Measurements from ENCODE around the gene DNAJC6. TPM values are rescaled to one million over a fixed set of nuclear protein-coding genes. Genes with fewer than 3 reads are reported as not detected.

The DNAJC6 gene
- total RNA-seq, 4 donors from 2014 or later: 2.8 to 9.2 (median 5.3) TPM

DNA sequence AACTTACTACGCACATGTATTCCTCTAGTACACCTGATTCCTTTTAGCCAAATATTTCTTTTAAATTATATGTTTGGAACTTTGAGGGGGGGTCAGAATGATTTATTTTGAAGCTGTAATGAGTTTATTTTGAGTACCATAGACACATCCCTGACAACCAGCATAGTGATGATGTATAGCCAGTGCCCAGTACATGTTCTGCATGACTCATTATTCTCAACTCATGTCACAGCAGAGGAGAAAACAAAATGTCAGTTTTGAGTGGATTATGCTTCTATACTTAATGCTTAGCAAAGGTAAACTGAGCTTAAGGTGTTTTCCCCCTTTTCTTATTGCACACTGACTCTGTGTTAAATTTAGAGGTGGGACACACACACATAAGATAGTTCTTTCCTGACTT, 88.7 kb downstream of the DNAJC6 start:
- no peaks in the 10 kb centered on the region for H3K9me3 ChIP-seq
- no peak overlapping the region for H3K27ac ChIP-seq
- intact Hi-C loops (cut with DNase I): no loop called here
- TF ChIP-seq POLR2A (IDR thresholded peaks at IDR 0.05): no peak
- TF ChIP-seq, protein P1, sequence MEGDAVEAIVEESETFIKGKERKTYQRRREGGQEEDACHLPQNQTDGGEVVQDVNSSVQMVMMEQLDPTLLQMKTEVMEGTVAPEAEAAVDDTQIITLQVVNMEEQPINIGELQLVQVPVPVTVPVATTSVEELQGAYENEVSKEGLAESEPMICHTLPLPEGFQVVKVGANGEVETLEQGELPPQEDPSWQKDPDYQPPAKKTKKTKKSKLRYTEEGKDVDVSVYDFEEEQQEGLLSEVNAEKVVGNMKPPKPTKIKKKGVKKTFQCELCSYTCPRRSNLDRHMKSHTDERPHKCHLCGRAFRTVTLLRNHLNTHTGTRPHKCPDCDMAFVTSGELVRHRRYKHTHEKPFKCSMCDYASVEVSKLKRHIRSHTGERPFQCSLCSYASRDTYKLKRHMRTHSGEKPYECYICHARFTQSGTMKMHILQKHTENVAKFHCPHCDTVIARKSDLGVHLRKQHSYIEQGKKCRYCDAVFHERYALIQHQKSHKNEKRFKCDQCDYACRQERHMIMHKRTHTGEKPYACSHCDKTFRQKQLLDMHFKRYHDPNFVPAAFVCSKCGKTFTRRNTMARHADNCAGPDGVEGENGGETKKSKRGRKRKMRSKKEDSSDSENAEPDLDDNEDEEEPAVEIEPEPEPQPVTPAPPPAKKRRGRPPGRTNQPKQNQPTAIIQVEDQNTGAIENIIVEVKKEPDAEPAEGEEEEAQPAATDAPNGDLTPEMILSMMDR (IDR thresholded peaks at IDR 0.05): no peak
- no peaks in the 10 kb centered on the region for H3K27me3 ChIP-seq
- no peaks in the 10 kb centered on the region for H3K36me3 ChIP-seq
- no peak for DNase-seq
- WGBS, 2 donors: 97 to 100% methylated on average over 1 of the region's 1 CpG
- H3K4me1 ChIP-seq: no peaks in the 10 kb centered on the region
- no peak overlapping the region for H3K4me3 ChIP-seq (replicated peaks in 1 of 3)

DNA sequence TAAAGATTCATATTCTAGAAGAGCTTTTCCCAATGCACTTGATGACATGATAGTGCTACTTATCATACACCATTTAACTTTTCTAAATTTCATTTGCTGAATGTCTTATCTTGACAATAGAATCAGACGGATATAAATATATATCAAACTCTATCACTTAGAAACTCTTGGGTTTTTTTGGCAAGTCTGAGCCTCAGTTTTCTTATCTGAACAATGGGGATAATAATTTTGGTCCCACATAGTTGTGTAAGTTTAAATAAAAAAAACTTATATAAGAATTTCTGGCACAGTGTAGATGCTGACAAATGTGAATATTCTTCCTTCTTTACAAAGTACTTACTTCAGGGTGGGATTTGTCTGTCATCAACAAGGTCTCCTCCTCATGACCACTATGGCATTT, 89.7 kb downstream of the DNAJC6 start:
- H3K9me3 ChIP-seq: no peaks in the 10 kb centered on the region
- H3K36me3 ChIP-seq: no peaks in the 10 kb centered on the region
- TF ChIP-seq, protein P1 (IDR thresholded peaks at IDR 0.05): no peak
- no peak for TF ChIP-seq POLR2A (IDR thresholded peaks at IDR 0.05)
- no peaks in the 10 kb centered on the region for H3K4me1 ChIP-seq
- H3K4me3 ChIP-seq (replicated peaks in 1 of 3): no peak overlapping the region
- no peaks in the 10 kb centered on the region for H3K27me3 ChIP-seq
- H3K27ac ChIP-seq: no peak overlapping the region
- 95 to 96% methylated on average over 1 of the region's 1 CpG for WGBS, 2 donors
- intact Hi-C loops (cut with DNase I): no loop called here
- DNase-seq: no peak

- WGBS, 2 donors: 89 to 94% methylated on average over 3 of the region's 3 CpGs
- no peaks in the 10 kb centered on the region for H3K36me3 ChIP-seq
- H3K9me3 ChIP-seq: no peaks in the 10 kb centered on the region
- no peaks in the 10 kb centered on the region for H3K4me1 ChIP-seq
- DNase-seq: no peak
- TF ChIP-seq POLR2A (IDR thresholded peaks at IDR 0.05): no peak
- TF ChIP-seq, protein P1 (IDR thresholded peaks at IDR 0.05): no peak
- H3K27me3 ChIP-seq: no peaks in the 10 kb centered on the region
- intact Hi-C loops (cut with DNase I): no loop called here
- H3K27ac ChIP-seq: no peak overlapping the region
- H3K4me3 ChIP-seq (replicated peaks in 1 of 3): no peak overlapping the region
Measured at GRCh38 chr1:65401612-65402011, 92.3 kb downstream of the DNAJC6 start.

DNA sequence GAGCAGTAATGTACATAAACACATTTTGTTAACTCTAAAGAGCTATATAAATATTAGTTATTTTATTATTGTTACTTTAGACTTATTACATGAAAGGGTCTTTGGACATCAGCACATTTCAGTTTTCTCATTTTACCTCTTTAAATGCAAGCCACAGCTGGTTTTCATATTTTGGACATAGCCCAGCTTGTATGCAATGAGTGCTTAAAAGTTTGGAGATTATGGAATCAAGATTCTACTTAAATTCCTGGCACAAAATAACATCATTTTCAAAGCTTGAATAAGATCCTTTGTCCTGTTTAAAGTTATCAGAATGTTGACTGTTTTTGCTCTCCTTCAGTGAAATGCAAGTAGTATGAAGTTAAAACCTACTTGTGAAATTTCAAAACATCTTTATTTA, 95.6 kb downstream of the DNAJC6 start:
- DNase-seq: no peak
- TF ChIP-seq, protein P1 (IDR thresholded peaks at IDR 0.05): no peak
- TF ChIP-seq POLR2A (IDR thresholded peaks at IDR 0.05): no peak
- no peak overlapping the region for H3K4me3 ChIP-seq (replicated peaks in 1 of 3)
- intact Hi-C loops (cut with DNase I): no loop called here
- H3K36me3 ChIP-seq: no peaks in the 10 kb centered on the region
- H3K27ac ChIP-seq: no peak overlapping the region
- H3K27me3 ChIP-seq: no peaks in the 10 kb centered on the region
- no peaks in the 10 kb centered on the region for H3K9me3 ChIP-seq
- no peaks in the 10 kb centered on the region for H3K4me1 ChIP-seq

DNA sequence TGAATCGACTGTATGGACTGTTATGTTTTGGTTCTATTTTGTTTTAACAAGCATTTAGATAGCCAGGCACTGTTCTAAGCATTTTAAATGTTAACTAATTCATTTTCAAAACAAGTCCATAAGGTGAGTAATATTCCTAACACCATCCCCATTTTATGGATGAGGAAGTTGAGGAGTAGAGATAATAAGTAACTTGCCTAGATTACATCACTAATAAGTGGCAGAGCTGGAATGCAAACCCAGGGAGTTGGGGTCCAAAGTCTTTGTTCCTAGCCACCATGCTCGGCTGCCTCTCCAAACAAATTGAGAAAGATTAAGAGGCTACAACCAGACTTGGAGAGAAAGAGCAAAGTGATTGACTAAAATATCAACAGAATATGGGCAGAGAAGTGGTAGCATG, 98.5 kb downstream of the DNAJC6 start:
- no peak overlapping the region for H3K4me3 ChIP-seq (replicated peaks in 1 of 3)
- intact Hi-C loops (cut with DNase I): no loop called here
- no peak for TF ChIP-seq POLR2A (IDR thresholded peaks at IDR 0.05)
- TF ChIP-seq, protein P1 (IDR thresholded peaks at IDR 0.05): no peak
- H3K4me1 ChIP-seq: no peaks in the 10 kb centered on the region
- H3K36me3 ChIP-seq: no peaks in the 10 kb centered on the region
- no peaks in the 10 kb centered on the region for H3K27me3 ChIP-seq
- no peak overlapping the region for H3K27ac ChIP-seq
- no peaks in the 10 kb centered on the region for H3K9me3 ChIP-seq
- DNase-seq: no peak
- WGBS, 2 donors: 65 to 68% methylated on average over 2 of the region's 2 CpGs

Measured in thyroid gland (tissue), 4 donors.